Measurements from ENCODE around the gene PSMA1.

DNA sequence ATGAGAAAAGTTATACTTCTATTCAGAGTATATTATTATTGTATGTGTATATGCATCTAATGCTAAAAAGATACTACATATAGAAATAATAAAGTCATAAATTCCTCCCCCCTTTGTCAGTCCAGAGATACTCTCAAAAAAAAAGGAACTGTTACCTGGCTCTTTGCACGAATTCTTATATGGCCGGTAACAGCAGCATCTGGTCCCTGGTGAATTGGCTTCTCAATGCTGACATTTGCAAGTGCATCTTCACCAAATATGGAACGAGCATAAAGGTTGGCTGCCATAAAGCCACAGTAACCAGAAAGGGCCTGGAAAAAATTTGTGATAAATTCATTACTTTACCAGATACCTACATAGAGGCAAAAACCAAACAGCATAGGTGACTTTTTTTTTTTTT lies 61.8 kb downstream of the PSMA1 start:
- TF ChIP-seq, protein P1, sequence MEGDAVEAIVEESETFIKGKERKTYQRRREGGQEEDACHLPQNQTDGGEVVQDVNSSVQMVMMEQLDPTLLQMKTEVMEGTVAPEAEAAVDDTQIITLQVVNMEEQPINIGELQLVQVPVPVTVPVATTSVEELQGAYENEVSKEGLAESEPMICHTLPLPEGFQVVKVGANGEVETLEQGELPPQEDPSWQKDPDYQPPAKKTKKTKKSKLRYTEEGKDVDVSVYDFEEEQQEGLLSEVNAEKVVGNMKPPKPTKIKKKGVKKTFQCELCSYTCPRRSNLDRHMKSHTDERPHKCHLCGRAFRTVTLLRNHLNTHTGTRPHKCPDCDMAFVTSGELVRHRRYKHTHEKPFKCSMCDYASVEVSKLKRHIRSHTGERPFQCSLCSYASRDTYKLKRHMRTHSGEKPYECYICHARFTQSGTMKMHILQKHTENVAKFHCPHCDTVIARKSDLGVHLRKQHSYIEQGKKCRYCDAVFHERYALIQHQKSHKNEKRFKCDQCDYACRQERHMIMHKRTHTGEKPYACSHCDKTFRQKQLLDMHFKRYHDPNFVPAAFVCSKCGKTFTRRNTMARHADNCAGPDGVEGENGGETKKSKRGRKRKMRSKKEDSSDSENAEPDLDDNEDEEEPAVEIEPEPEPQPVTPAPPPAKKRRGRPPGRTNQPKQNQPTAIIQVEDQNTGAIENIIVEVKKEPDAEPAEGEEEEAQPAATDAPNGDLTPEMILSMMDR (IDR thresholded peaks at IDR 0.05): no peak
- no peak for TF ChIP-seq POLR2A (IDR thresholded peaks at IDR 0.05)

Data from testis (tissue), 2 donors.